PC-9 (cell line): Measurements from ENCODE around the gene MRRF. TPM values are rescaled to one million over a fixed set of nuclear protein-coding genes. Genes with fewer than 3 reads are reported as not detected.

ENCODE experiments used
- BruUV-seq: library from RNA; stranded (reverse); fragments of 400-500 nt; replicated peaks from 2 replicates; lab custom pipeline; 2021; lab: Mats Ljungman, UMichigan
- CTCF ChIA-PET: fragments of 300-600 bp; sonication (Branson Sonifier 250); formaldehyde crosslinking; loops from one replicate; lab custom pipeline; 2022; ENCODE audit warnings: antibody characterized with exemption; lab: Charles Lee
- POLR2A ChIA-PET: fragments of 300-600 bp; sonication (Branson Sonifier 250); formaldehyde crosslinking; loops from one replicate; lab custom pipeline; 2022; ENCODE audit warnings: antibody characterized with exemption; ENCODE audit not compliant: unreplicated experiment; lab: Charles Lee
- DNase-seq, 2 experiments: peaks; one replicate each; pipeline versions ENCODE4 v3.0.0 to v3.0.0-alpha.2; 2015 to 2022; ENCODE audit warnings: mixed read lengths in 1 of 2
- H2AFZ ChIP-seq: fragments of 200-600 bp; sonication (generic); 2 replicates; pipeline ENCODE4 v1.8.1; 2017; ENCODE audit warnings: antibody characterized with exemption
- H3F3A ChIP-seq: fragments of 200-600 bp; sonication (generic); 2 replicates; pipeline ENCODE4 v1.8.1; 2017; ENCODE audit warnings: antibody characterized with exemption, mild to moderate bottlenecking, low read depth; ENCODE audit not compliant: insufficient read depth
- H3K27ac ChIP-seq: fragments of 200-600 bp; sonication (generic); 2 replicates; pipeline ENCODE4 v1.6.1; 2016; ENCODE audit warnings: mixed run types
- H3K27me3 ChIP-seq: fragments of 200-600 bp; sonication (generic); 2 replicates; pipeline ENCODE4 v1.6.1; 2016; ENCODE audit warnings: low read depth, mixed run types; ENCODE audit not compliant: insufficient read depth
- H3K36me3 ChIP-seq: fragments of 200-600 bp; sonication (generic); 2 replicates; pipeline ENCODE4 v1.6.1; 2016; ENCODE audit warnings: low read depth, mixed run types
- H3K4me1 ChIP-seq: fragments of 200-600 bp; sonication (generic); replicated peaks from 2 replicates; pipeline ENCODE4 v1.6.1; 2016; ENCODE audit warnings: mixed run types; ENCODE audit not compliant: insufficient read depth
- H3K4me2 ChIP-seq: fragments of 200-600 bp; sonication (generic); 2 replicates; pipeline ENCODE4 v1.6.1; 2017; ENCODE audit warnings: mixed run types
- H3K4me3 ChIP-seq: fragments of 200-600 bp; sonication (generic); 2 replicates; pipeline ENCODE4 v1.6.1; 2016; ENCODE audit warnings: mixed run types
- H3K79me2 ChIP-seq: fragments of 200-600 bp; sonication (generic); 2 replicates; pipeline ENCODE4 v1.6.1; 2017; ENCODE audit warnings: low read depth, mixed run types
- H3K9me2 ChIP-seq: fragments of 200-600 bp; sonication (generic); 2 replicates; pipeline ENCODE4 v1.8.1; 2017; ENCODE audit warnings: mild to moderate bottlenecking; ENCODE audit not compliant: insufficient read depth
- H3K9me3 ChIP-seq: fragments of 200-600 bp; sonication (generic); 2 replicates; pipeline ENCODE4 v1.8.1; 2016; ENCODE audit warnings: low read depth; ENCODE audit not compliant: insufficient read depth
- H4K20me1 ChIP-seq: fragments of 200-600 bp; sonication (generic); 2 replicates; pipeline ENCODE4 v1.8.1; 2017; ENCODE audit not compliant: insufficient read depth
- EZH2 ChIP-seq: fragments of 200-600 bp; sonication (generic); IDR thresholded peaks from 2 replicates; pipeline ENCODE4 v1.8.0; 2017; ENCODE audit warnings: antibody characterized with exemption, low read depth
- intact Hi-C: fragments of 100-400 bp; cut with micrococcal nuclease; formaldehyde crosslinking; loops from one replicate; pipeline ENCODE4 v1.10.0; 2022; ENCODE audit not compliant: unreplicated experiment
- total RNA-seq: library from RNA; stranded (reverse); gene quantifications from 2 replicates; pipeline ENCODE4 v1.2.3, GENCODE V29; 2021
- TF ChIP-seq, protein P1 (sequence below): fragments of 200-600 bp; sonication (generic); conservative IDR thresholded peaks from 2 replicates; pipeline ENCODE4 v1.6.1; 2017; ENCODE audit warnings: mixed run types, antibody characterized with exemption, mild to moderate bottlenecking, moderate library complexity

The MRRF gene
- total RNA-seq, 1 experiment from 2014 or later = 79.5 TPM

DNA sequence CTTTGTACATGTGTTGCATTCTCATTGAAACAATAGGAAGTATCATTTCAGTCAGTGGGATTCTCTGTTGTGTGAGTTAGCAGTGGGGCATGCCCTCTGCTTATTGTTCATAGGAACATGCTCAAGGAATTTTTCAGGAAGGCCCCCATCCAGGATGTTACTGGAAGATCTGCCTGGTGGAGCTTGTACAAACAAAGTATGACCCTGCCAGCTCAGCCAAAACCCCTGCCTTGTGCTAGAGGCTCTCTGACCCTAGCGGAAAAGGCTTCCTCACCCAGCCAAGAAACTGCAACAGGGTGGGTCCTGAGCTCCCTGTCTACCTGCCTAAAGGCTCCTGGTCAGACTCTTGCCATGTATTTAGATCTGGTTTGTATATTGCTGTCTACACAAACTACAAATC is 43.2 kb downstream of the MRRF start:
- ChIA-PET CTCF (no interaction called here), POLR2A (no interaction called here)
- no peak for DNase-seq
- TF ChIP-seq, protein P1, sequence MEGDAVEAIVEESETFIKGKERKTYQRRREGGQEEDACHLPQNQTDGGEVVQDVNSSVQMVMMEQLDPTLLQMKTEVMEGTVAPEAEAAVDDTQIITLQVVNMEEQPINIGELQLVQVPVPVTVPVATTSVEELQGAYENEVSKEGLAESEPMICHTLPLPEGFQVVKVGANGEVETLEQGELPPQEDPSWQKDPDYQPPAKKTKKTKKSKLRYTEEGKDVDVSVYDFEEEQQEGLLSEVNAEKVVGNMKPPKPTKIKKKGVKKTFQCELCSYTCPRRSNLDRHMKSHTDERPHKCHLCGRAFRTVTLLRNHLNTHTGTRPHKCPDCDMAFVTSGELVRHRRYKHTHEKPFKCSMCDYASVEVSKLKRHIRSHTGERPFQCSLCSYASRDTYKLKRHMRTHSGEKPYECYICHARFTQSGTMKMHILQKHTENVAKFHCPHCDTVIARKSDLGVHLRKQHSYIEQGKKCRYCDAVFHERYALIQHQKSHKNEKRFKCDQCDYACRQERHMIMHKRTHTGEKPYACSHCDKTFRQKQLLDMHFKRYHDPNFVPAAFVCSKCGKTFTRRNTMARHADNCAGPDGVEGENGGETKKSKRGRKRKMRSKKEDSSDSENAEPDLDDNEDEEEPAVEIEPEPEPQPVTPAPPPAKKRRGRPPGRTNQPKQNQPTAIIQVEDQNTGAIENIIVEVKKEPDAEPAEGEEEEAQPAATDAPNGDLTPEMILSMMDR = no peak
- no peak for TF ChIP-seq EZH2
- H3K9me3 ChIP-seq = no peaks in the 10 kb centered on the region
- no peak overlapping the region for H3K27ac ChIP-seq
- no peak overlapping the region for H3K4me2 ChIP-seq
- BruUV-seq = no TSS peak
- no peaks in the 10 kb centered on the region for H3F3A ChIP-seq
- peaks cover 42% of the 10 kb centered on the region for H4K20me1 ChIP-seq
- no peaks in the 10 kb centered on the region for H3K27me3 ChIP-seq
- no peak overlapping the region for H2AFZ ChIP-seq
- peaks cover 18% of the 10 kb centered on the region for H3K36me3 ChIP-seq
- no peak overlapping the region for H3K4me3 ChIP-seq
- no peaks in the 10 kb centered on the region for H3K4me1 ChIP-seq
- H3K79me2 ChIP-seq = no peaks in the 10 kb centered on the region
- H3K9me2 ChIP-seq = no peaks in the 10 kb centered on the region
- intact Hi-C loops = no loop called here

DNA sequence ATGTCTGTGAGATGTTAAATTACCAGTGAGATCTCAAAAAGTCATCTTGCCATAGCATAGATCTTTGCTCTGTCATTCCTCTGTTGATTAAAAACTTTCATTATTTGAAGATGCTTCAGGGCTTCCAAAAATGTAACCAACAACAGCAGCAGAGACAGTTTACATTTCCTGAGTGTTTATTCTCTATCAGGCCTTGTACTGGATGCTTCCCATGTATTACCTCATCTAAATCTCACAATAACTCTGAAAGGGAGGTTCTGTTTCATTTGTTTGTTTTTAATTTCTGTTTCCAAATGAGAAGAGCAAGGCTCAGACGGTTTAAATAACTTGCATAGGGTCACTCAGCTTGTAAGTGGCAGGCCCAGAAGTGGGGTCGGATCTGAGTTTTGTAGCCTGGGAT is 45.2 kb downstream of the MRRF start:
- DNase-seq = no peak
- intact Hi-C loops = no loop called here
- Histone ChIP-seq H3F3A (no peaks in the 10 kb centered on the region), H4K20me1 (peaks cover 30% of the 10 kb centered on the region), H3K4me3 (no peak overlapping the region), H3K9me3 (no peaks in the 10 kb centered on the region), H3K27me3 (no peaks in the 10 kb centered on the region), H3K79me2 (no peaks in the 10 kb centered on the region), H3K27ac (no peak overlapping the region), H3K4me2 (no peak overlapping the region), H3K4me1 (no peaks in the 10 kb centered on the region), H2AFZ (no peak overlapping the region), H3K36me3 (peaks cover 28% of the 10 kb centered on the region), H3K9me2 (no peaks in the 10 kb centered on the region)
- ChIA-PET POLR2A (no interaction called here), CTCF (no interaction called here)
- no TSS peak for BruUV-seq
- no peak for TF ChIP-seq EZH2
- TF ChIP-seq, protein P1 = no peak

DNA sequence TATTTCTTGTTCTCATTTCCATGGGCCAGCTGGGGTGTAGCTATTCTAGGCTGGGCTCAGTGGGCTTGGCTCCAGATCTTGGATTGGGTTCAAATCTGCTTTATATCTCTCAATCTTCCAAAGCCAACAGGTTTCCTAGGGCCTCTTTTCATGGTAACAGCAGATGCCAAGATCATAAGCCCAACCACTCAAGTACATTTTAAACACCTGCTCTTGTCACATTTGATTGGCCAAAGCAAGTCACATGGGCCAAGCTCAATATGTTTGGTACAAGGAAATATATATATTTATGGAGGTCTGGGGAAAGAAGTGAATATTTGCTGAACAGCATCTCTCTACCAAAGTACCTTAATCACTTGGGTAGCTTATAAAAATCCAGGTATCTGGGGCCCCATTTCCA is 49.5 kb downstream of the MRRF start:
- no peak for TF ChIP-seq EZH2
- TF ChIP-seq, protein P1 = no peak
- Histone ChIP-seq H3K36me3 (peaks cover 15% of the 10 kb centered on the region), H3K4me3 (no peak overlapping the region), H3F3A (no peaks in the 10 kb centered on the region), H3K9me2 (no peaks in the 10 kb centered on the region), H3K27ac (no peak overlapping the region), H3K4me1 (no peaks in the 10 kb centered on the region), H3K79me2 (no peaks in the 10 kb centered on the region), H4K20me1 (peaks cover 13% of the 10 kb centered on the region), H3K4me2 (no peak overlapping the region), H3K27me3 (no peaks in the 10 kb centered on the region), H3K9me3 (no peaks in the 10 kb centered on the region), H2AFZ (no peak overlapping the region)
- intact Hi-C loops = no loop called here
- ChIA-PET CTCF (interaction anchor here (0.5 kb wide), 1 partner anchor 18 kb away, joined by 5 read pairs; no protein-coding TSS in a partner anchor), POLR2A (no interaction called here)
- no TSS peak for BruUV-seq
- DNase-seq = no peak
